HL-60 (cell line): ENCODE results near the gene ZNF594.
"Not testable (repeated sequence)": the region's sequence is repeated elsewhere in the genome, so short reads cannot be mapped to it uniquely, and the experiment has no call there.

ENCODE experiments used
- CTCF ChIP-seq: IDR thresholded peaks from one replicate; pipeline ENCODE4 v1.5.1; 2011; ENCODE audit warnings: low read length, control low read depth, inconsistent platforms; ENCODE audit not compliant: insufficient read depth
- GABPA ChIP-seq: IDR thresholded peaks from 2 replicates; pipeline ENCODE4 v1.6.1; 2012; ENCODE audit warnings: low read depth
- POLR2AphosphoS5 ChIP-seq: IDR thresholded peaks from 2 replicates; pipeline ENCODE4 v1.6.1; 2012; ENCODE audit warnings: low read depth
- REST ChIP-seq: IDR thresholded peaks from 2 replicates; pipeline ENCODE4 v1.6.1; 2012; ENCODE audit warnings: low read depth; ENCODE audit not compliant: insufficient replicate concordance

DNA sequence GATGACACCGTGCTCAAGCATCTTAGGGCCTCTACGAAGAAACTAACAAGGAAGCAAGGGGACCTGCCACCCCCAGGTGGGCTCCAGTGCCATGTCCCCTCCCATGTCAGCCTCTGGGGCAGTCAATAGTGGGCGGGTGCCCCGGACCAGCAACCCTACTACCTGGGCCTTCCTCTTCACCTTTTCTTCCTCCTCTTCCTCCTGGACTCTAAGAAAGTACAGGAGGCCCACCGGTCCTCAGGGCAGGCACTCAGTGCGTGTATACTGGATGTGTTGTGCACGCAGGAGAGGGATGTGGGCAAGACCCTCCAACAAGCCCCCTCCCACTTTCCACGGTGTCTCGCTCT, 53.5 kb downstream of the ZNF594 start:
- not testable (repeated sequence) for TF ChIP-seq CTCF, GABPA, POLR2AphosphoS5, REST
